ENCODE data around the gene TTI1. TPM values are rescaled to one million over a fixed set of nuclear protein-coding genes. Genes with fewer than 3 reads are reported as not detected.

The TTI1 gene
- total RNA-seq, 1 experiment from 2014 or later, result 26.9 TPM

GRCh38 chr20:38063911-38064530, 30.8 kb upstream of the TTI1 start:
- ATAC-seq (no peak), DNase-seq (ENCODE audit: low read depth, low spot score) (no peak)
- no peak overlapping the region for H3K9ac ChIP-seq (ENCODE audit: low read length)
- H3K9me3 ChIP-seq (ENCODE audit: control insufficient read depth in 1 of 2, insufficient read depth in 1 of 2, low read depth in 1 of 2, low read length in 2 of 2), result no peaks in the 10 kb centered on the region
- RAD21 ChIA-PET (ENCODE audit: low non-redundant PET in 1 of 2, low total read pairs in 2 of 2, uncharacterized antibody in 2 of 2, unreplicated experiment in 2 of 2), result no interaction called here
- H3K9me2 ChIP-seq (ENCODE audit: insufficient read depth), result no peaks in the 10 kb centered on the region
- H3K79me2 ChIP-seq (ENCODE audit: insufficient read depth, low read length), result no peaks in the 10 kb centered on the region
- no peak overlapping the region for H2AFZ ChIP-seq (ENCODE audit: low read depth, low read length, poor library complexity, severe bottlenecking)
- CTCF ChIA-PET, result no interaction called here
- no peak for TF ChIP-seq POLR2A (IDR thresholded peaks at IDR 0.05; ENCODE audit: borderline replicate concordance, extremely low read depth, insufficient read depth, insufficient read length)
- TF ChIP-seq JUND (IDR thresholded peaks at IDR 0.05), result no peak
- TF ChIP-seq, protein P1, sequence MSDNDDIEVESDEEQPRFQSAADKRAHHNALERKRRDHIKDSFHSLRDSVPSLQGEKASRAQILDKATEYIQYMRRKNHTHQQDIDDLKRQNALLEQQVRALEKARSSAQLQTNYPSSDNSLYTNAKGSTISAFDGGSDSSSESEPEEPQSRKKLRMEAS (IDR thresholded peaks at IDR 0.05), result no peak
- H3K4me1 ChIP-seq (ENCODE audit: control insufficient read depth in 1 of 2, insufficient read depth in 2 of 2, low read length in 2 of 2), result no peaks in the 10 kb centered on the region
- no peak overlapping the region for H3K4me3 ChIP-seq (replicated peaks in 1 of 2; ENCODE audit: low read depth in 1 of 2, low read length in 2 of 2)
- no peaks in the 10 kb centered on the region for H4K20me1 ChIP-seq (ENCODE audit: insufficient read depth)
- no peak overlapping the region for H3K4me2 ChIP-seq (ENCODE audit: low read length)
- POLR2A ChIA-PET, result no interaction called here
- intact Hi-C loops (cut with micrococcal nuclease), result no loop called here
- no peak overlapping the region for H3K27ac ChIP-seq (ENCODE audit: low read depth, low read length)
- H3K27me3 ChIP-seq (ENCODE audit: insufficient read depth, low read length), result no peaks in the 10 kb centered on the region
- BruUV-seq (replicated peaks), result no TSS peak
- H3K36me3 ChIP-seq (ENCODE audit: control insufficient read depth in 1 of 2, insufficient read depth in 2 of 2, low read length in 2 of 2), result peaks cover 49% of the 10 kb centered on the region in 2 experiments

DNA sequence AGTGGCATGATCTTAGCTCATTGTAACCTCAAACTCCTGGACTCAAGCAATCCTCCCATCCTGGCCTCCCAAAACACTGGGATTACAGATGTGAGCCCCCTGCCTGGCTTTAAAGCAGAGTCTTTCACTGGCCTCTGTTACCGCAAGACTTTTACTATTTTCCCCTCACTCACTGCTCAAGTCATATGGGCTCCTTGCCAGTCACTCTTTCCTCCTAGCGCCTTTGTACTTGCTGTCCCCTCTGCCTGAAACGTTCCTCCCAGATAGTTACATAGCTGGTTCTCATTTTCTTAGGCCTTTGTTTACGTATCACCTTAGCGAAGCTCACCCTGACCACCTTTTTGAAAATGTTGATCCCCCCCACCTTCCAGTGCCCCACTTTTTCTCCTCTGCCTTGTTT, 29.6 kb upstream of the TTI1 start:
- no peaks in the 10 kb centered on the region for H3K9me2 ChIP-seq (ENCODE audit: insufficient read depth)
- peaks cover 54 to 56% of the 10 kb centered on the region in 2 experiments for H3K36me3 ChIP-seq (ENCODE audit: control insufficient read depth in 1 of 2, insufficient read depth in 2 of 2, low read length in 2 of 2)
- H3K4me3 ChIP-seq (replicated peaks in 1 of 2; ENCODE audit: low read depth in 1 of 2, low read length in 2 of 2), result no peak overlapping the region
- no peaks in the 10 kb centered on the region; the same call in 1 of the 2 replicates for H3K79me2 ChIP-seq (ENCODE audit: insufficient read depth, low read length)
- no peak overlapping the region for H2AFZ ChIP-seq (ENCODE audit: low read depth, low read length, poor library complexity, severe bottlenecking)
- intact Hi-C loops (cut with micrococcal nuclease), result no loop called here
- ATAC-seq, result no peak
- no peaks in the 10 kb centered on the region for H3K4me1 ChIP-seq (ENCODE audit: control insufficient read depth in 1 of 2, insufficient read depth in 2 of 2, low read length in 2 of 2)
- no peaks in the 10 kb centered on the region for H3K27me3 ChIP-seq (ENCODE audit: insufficient read depth, low read length)
- no peak for DNase-seq (ENCODE audit: low read depth, low spot score)
- no peak overlapping the region for H3K4me2 ChIP-seq (ENCODE audit: low read length)
- no peaks in the 10 kb centered on the region for H4K20me1 ChIP-seq (ENCODE audit: insufficient read depth)
- ChIA-PET POLR2A (no interaction called here), RAD21 (ENCODE audit: low non-redundant PET in 1 of 2, low total read pairs in 2 of 2, uncharacterized antibody in 2 of 2, unreplicated experiment in 2 of 2) (no interaction called here), CTCF (interaction anchor here (0.6 to 1.2 kb wide), 2 partner anchors 11 to 294 kb away, joined by 3 to 4 read pairs; no protein-coding TSS in a partner anchor)
- no TSS peak for BruUV-seq (replicated peaks)
- no peak overlapping the region for H3K27ac ChIP-seq (ENCODE audit: low read depth, low read length)
- no peak overlapping the region for H3K9ac ChIP-seq (ENCODE audit: low read length)
- H3K9me3 ChIP-seq (ENCODE audit: control insufficient read depth in 1 of 2, insufficient read depth in 1 of 2, low read depth in 1 of 2, low read length in 2 of 2), result no peaks in the 10 kb centered on the region
- TF ChIP-seq POLR2AphosphoS5 (IDR thresholded peaks at IDR 0.05; ENCODE audit: low read depth, low read length) (no peak), ATF3 (IDR thresholded peaks at IDR 0.05) (no peak), FOSL1 (IDR thresholded peaks at IDR 0.05; ENCODE audit: low read depth) (no peak), JUND (IDR thresholded peaks at IDR 0.05) (no peak), SRF (IDR thresholded peaks at IDR 0.05; ENCODE audit: low read depth) (no peak), CBX3 (IDR thresholded peaks at IDR 0.05; ENCODE audit: low read depth) (no peak), EZH2phosphoT487 (IDR thresholded peaks at IDR 0.05; ENCODE audit: borderline replicate concordance) (no peak), SIN3A (IDR thresholded peaks at IDR 0.05; ENCODE audit: low read depth) (no peak), YY1 (IDR thresholded peaks at IDR 0.05; ENCODE audit: extremely low read depth, insufficient replicate concordance, low read depth, low read length) (no peak), CEBPB (IDR thresholded peaks at IDR 0.05; ENCODE audit: low read depth) (no peak), ZNF274 (IDR thresholded peaks at IDR 0.05; ENCODE audit: low read depth, low read length) (no peak)
- TF ChIP-seq, protein P2, sequence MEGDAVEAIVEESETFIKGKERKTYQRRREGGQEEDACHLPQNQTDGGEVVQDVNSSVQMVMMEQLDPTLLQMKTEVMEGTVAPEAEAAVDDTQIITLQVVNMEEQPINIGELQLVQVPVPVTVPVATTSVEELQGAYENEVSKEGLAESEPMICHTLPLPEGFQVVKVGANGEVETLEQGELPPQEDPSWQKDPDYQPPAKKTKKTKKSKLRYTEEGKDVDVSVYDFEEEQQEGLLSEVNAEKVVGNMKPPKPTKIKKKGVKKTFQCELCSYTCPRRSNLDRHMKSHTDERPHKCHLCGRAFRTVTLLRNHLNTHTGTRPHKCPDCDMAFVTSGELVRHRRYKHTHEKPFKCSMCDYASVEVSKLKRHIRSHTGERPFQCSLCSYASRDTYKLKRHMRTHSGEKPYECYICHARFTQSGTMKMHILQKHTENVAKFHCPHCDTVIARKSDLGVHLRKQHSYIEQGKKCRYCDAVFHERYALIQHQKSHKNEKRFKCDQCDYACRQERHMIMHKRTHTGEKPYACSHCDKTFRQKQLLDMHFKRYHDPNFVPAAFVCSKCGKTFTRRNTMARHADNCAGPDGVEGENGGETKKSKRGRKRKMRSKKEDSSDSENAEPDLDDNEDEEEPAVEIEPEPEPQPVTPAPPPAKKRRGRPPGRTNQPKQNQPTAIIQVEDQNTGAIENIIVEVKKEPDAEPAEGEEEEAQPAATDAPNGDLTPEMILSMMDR (IDR thresholded peaks at IDR 0.05 in 2 of 3, conservative IDR thresholded peaks at IDR 0.05 in 1 of 3; ENCODE audit: borderline replicate concordance in 1 of 3, insufficient read depth in 1 of 3, low read depth in 2 of 3, low read length in 2 of 3), result no peak
- TF ChIP-seq, protein P3, sequence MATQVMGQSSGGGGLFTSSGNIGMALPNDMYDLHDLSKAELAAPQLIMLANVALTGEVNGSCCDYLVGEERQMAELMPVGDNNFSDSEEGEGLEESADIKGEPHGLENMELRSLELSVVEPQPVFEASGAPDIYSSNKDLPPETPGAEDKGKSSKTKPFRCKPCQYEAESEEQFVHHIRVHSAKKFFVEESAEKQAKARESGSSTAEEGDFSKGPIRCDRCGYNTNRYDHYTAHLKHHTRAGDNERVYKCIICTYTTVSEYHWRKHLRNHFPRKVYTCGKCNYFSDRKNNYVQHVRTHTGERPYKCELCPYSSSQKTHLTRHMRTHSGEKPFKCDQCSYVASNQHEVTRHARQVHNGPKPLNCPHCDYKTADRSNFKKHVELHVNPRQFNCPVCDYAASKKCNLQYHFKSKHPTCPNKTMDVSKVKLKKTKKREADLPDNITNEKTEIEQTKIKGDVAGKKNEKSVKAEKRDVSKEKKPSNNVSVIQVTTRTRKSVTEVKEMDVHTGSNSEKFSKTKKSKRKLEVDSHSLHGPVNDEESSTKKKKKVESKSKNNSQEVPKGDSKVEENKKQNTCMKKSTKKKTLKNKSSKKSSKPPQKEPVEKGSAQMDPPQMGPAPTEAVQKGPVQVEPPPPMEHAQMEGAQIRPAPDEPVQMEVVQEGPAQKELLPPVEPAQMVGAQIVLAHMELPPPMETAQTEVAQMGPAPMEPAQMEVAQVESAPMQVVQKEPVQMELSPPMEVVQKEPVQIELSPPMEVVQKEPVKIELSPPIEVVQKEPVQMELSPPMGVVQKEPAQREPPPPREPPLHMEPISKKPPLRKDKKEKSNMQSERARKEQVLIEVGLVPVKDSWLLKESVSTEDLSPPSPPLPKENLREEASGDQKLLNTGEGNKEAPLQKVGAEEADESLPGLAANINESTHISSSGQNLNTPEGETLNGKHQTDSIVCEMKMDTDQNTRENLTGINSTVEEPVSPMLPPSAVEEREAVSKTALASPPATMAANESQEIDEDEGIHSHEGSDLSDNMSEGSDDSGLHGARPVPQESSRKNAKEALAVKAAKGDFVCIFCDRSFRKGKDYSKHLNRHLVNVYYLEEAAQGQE (IDR thresholded peaks at IDR 0.05; ENCODE audit: low read depth), result no peak
- TF ChIP-seq, protein P1 (IDR thresholded peaks at IDR 0.05), result no peak
